Loucy (cell line): ENCODE measurements around the gene LRG1.

Experiments used
- H2AFZ ChIP-seq: fragments of 200-600 bp; sonication (generic); 2 replicates; pipeline ENCODE4 v1.6.0; 2016; ENCODE audit warnings: antibody characterized with exemption, mild to moderate bottlenecking, low read length, moderate library complexity
- H3F3A ChIP-seq: fragments of 200-600 bp; 2 replicates; pipeline ENCODE4 v1.6.0; 2016; ENCODE audit warnings: antibody characterized with exemption, low read depth, mild to moderate bottlenecking
- H3K27me3 ChIP-seq: fragments of 200-600 bp; sonication (generic); 2 replicates; pipeline ENCODE4 v1.6.1; 2014; ENCODE audit warnings: low read length, mild to moderate bottlenecking; ENCODE audit not compliant: insufficient read depth, poor library complexity, severe bottlenecking
- H3K36me3 ChIP-seq: fragments of 200-600 bp; sonication (generic); 2 replicates; pipeline ENCODE4 v1.6.1; 2016; ENCODE audit warnings: low read length; ENCODE audit not compliant: insufficient read depth
- H3K4me1 ChIP-seq: fragments of 200-600 bp; sonication (generic); 2 replicates; pipeline ENCODE4 v1.5.1; 2014; ENCODE audit warnings: low read length, mild to moderate bottlenecking; ENCODE audit not compliant: insufficient read depth, poor library complexity, severe bottlenecking
- H3K4me2 ChIP-seq: fragments of 200-600 bp; sonication (generic); 2 replicates; pipeline ENCODE4 v1.6.0; 2014; ENCODE audit warnings: antibody characterized with exemption, low read length, low read depth, mild to moderate bottlenecking; ENCODE audit not compliant: poor library complexity, severe bottlenecking
- H3K4me3 ChIP-seq: fragments of 200-600 bp; sonication (generic); 2 replicates; pipeline ENCODE4 v1.5.1; 2014; ENCODE audit warnings: low read length, mild to moderate bottlenecking, mixed read lengths; ENCODE audit not compliant: poor library complexity, severe bottlenecking
- H3K79me2 ChIP-seq: fragments of 200-600 bp; sonication (generic); 2 replicates; pipeline ENCODE4 v1.6.1; 2014; ENCODE audit warnings: low read length; ENCODE audit not compliant: insufficient read depth
- H3K9ac ChIP-seq: fragments of 200-600 bp; sonication (generic); 2 replicates; pipeline ENCODE4 v1.6.0; 2014; ENCODE audit warnings: mild to moderate bottlenecking, low read depth, low read length, moderate library complexity; ENCODE audit not compliant: poor library complexity, severe bottlenecking
- H3K9me2 ChIP-seq: fragments of 200-600 bp; sonication (generic); replicated peaks from 2 replicates; pipeline ENCODE4 v1.6.1; 2016; ENCODE audit warnings: low read depth, low read length, mixed read lengths
- H3K9me3 ChIP-seq: fragments of 200-600 bp; sonication (generic); 2 replicates; pipeline ENCODE4 v1.6.1; 2014; ENCODE audit warnings: mild to moderate bottlenecking, antibody characterized with exemption, low read length, low read depth; ENCODE audit not compliant: insufficient read depth
- H4K20me1 ChIP-seq: fragments of 200-600 bp; sonication (generic); 2 replicates; pipeline ENCODE4 v1.6.0; 2014; ENCODE audit warnings: antibody characterized with exemption, low read length, mild to moderate bottlenecking; ENCODE audit not compliant: insufficient read depth, poor library complexity, severe bottlenecking
- CTCF ChIP-seq: fragments of 200-600 bp; sonication (generic); conservative IDR thresholded peaks from 2 replicates; pipeline ENCODE4 v1.5.1; 2014; ENCODE audit warnings: mild to moderate bottlenecking, antibody characterized with exemption, low read length
- EZH2phosphoT487 ChIP-seq: fragments of 200-600 bp; IDR thresholded peaks from 2 replicates; pipeline ENCODE4 v1.6.1; 2018; ENCODE audit warnings: antibody characterized with exemption, mild to moderate bottlenecking, moderate library complexity, borderline replicate concordance

The LRG1 gene

GRCh38 chr19:4513248-4513647, 26.6 kb downstream of the LRG1 start:
- H3K9me2 ChIP-seq, result no peaks in the 10 kb centered on the region
- no peaks in the 10 kb centered on the region for H3K4me1 ChIP-seq
- H3K9me3 ChIP-seq, result no peaks in the 10 kb centered on the region
- TF ChIP-seq CTCF, result no peak
- no peak for TF ChIP-seq EZH2phosphoT487
- no peaks in the 10 kb centered on the region for H3F3A ChIP-seq
- H3K79me2 ChIP-seq, result no peaks in the 10 kb centered on the region
- H4K20me1 ChIP-seq, result no peaks in the 10 kb centered on the region
- H3K4me2 ChIP-seq, result no peak overlapping the region
- H2AFZ ChIP-seq, result no peak overlapping the region
- H3K9ac ChIP-seq, result no peak overlapping the region
- no peaks in the 10 kb centered on the region for H3K36me3 ChIP-seq
- no peak overlapping the region for H3K4me3 ChIP-seq
- no peaks in the 10 kb centered on the region for H3K27me3 ChIP-seq

- Histone ChIP-seq H2AFZ (no peak overlapping the region), H3K4me1 (no peaks in the 10 kb centered on the region), H3K9ac (no peak overlapping the region), H3K4me2 (no peak overlapping the region), H3K79me2 (no peaks in the 10 kb centered on the region), H3K9me3 (no peaks in the 10 kb centered on the region), H3K27me3 (no peaks in the 10 kb centered on the region), H4K20me1 (no peaks in the 10 kb centered on the region), H3K4me3 (no peak overlapping the region), H3K36me3 (no peaks in the 10 kb centered on the region), H3K9me2 (no peaks in the 10 kb centered on the region), H3F3A (no peaks in the 10 kb centered on the region)
- TF ChIP-seq EZH2phosphoT487 (no peak), CTCF (no peak)
Observed at GRCh38 chr19:4512070-4512469, 27.8 kb downstream of the LRG1 start.

- no peaks in the 10 kb centered on the region for H3K9me2 ChIP-seq
- no peaks in the 10 kb centered on the region for H3F3A ChIP-seq
- no peaks in the 10 kb centered on the region for H4K20me1 ChIP-seq
- H3K79me2 ChIP-seq, result no peaks in the 10 kb centered on the region
- H3K27me3 ChIP-seq, result no peaks in the 10 kb centered on the region
- H3K4me1 ChIP-seq, result peaks cover 2% of the 10 kb centered on the region
- no peaks in the 10 kb centered on the region for H3K36me3 ChIP-seq
- no peak overlapping the region for H3K4me2 ChIP-seq
- H2AFZ ChIP-seq, result no peak overlapping the region
- H3K9me3 ChIP-seq, result no peaks in the 10 kb centered on the region
- no peak overlapping the region for H3K9ac ChIP-seq
- no peak for TF ChIP-seq CTCF
- TF ChIP-seq EZH2phosphoT487, result no peak
- no peak overlapping the region for H3K4me3 ChIP-seq
Observed at GRCh38 chr19:4511300-4512054, 28.4 kb downstream of the LRG1 start.
